Measurements from ENCODE around the gene TNFAIP8. TPM values are rescaled to one million over a fixed set of nuclear protein-coding genes. Genes with fewer than 3 reads are reported as not detected.

TNFAIP8 gene
- total and polyA plus RNA-seq, 9 of the 15 experiments (the other 6 are each of a cell fraction or from before 2014, with no cell fraction given) = 29.9 to 52.2 (median 44.8) TPM

DNA sequence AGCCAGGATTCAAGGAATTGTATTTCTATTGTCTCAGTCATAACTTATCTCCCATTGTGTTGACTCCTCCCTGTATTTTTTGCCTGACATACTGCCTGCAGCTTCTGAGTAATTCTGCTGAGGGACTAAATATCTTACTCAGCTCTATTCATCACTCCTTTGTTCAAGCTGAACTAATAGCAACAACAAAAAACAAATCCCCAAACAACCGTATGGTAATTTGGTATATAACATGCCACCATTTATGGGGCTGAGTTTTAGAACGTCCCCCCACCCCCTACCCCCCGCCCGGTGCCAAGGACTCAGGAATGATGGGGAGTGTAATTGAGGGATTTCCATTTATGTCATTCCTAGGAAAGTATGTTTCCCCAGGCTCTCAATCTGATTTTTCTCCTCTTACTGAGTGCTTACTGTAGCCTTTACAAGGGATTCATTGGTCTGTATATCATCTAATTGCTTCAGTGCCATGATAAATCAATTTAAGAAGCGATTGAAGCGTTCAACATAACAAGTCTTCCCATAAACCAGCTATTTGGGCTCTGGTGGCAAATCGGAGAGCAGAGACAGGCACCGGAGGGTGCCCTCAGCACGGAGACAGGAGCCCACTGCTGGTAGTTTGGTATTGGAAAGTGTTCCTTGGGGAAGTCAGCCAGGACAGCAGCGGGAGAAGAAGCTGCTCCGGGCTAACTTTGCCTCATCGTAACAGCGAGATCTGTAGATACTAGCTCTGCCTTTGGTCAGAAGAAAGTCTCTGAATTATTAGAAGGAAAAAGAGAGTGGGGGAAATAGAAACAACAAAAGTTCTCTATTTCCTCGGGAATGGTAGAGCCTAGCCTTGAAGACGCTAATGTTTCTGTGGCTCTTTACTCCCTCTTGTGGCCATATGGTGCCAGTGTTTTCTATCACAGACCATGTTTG lies 55.8 kb downstream of the TNFAIP8 start (continued):
- TF ChIP-seq, protein P1, sequence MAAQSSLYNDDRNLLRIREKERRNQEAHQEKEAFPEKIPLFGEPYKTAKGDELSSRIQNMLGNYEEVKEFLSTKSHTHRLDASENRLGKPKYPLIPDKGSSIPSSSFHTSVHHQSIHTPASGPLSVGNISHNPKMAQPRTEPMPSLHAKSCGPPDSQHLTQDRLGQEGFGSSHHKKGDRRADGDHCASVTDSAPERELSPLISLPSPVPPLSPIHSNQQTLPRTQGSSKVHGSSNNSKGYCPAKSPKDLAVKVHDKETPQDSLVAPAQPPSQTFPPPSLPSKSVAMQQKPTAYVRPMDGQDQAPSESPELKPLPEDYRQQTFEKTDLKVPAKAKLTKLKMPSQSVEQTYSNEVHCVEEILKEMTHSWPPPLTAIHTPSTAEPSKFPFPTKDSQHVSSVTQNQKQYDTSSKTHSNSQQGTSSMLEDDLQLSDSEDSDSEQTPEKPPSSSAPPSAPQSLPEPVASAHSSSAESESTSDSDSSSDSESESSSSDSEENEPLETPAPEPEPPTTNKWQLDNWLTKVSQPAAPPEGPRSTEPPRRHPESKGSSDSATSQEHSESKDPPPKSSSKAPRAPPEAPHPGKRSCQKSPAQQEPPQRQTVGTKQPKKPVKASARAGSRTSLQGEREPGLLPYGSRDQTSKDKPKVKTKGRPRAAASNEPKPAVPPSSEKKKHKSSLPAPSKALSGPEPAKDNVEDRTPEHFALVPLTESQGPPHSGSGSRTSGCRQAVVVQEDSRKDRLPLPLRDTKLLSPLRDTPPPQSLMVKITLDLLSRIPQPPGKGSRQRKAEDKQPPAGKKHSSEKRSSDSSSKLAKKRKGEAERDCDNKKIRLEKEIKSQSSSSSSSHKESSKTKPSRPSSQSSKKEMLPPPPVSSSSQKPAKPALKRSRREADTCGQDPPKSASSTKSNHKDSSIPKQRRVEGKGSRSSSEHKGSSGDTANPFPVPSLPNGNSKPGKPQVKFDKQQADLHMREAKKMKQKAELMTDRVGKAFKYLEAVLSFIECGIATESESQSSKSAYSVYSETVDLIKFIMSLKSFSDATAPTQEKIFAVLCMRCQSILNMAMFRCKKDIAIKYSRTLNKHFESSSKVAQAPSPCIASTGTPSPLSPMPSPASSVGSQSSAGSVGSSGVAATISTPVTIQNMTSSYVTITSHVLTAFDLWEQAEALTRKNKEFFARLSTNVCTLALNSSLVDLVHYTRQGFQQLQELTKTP (IDR thresholded peaks at IDR 0.05; ENCODE audit: low read depth in 1 of 2, partially characterized antibody in 2 of 2) = peak in 1 of 2 experiments; percentile 66
- TF ChIP-seq ETV1 (tag; conservative IDR thresholded peaks at IDR 0.05; ENCODE audit: low read depth) (no peak), CBX2 (IDR thresholded peaks at IDR 0.05; ENCODE audit: insufficient read depth, low read length, poor library complexity, severe bottlenecking) (no peak), NRF1 (conservative IDR thresholded peaks at IDR 0.05 in 1 of 2, IDR thresholded peaks at IDR 0.05 in 1 of 2) (no peak; a peak in 1 of 4 replicates), NR4A1 (CRISPR knock-in tag; IDR thresholded peaks at IDR 0.05) (no peak), NR4A1 (tag; IDR thresholded peaks at IDR 0.05) (no peak), TAF1 (IDR thresholded peaks at IDR 0.05; ENCODE audit: control insufficient read depth, extremely low read depth, insufficient read depth, low read length, severe bottlenecking) (no peak), FOXP1 (CRISPR knock-in tag; IDR thresholded peaks at IDR 0.05) (no peak), ETS2 (tag; IDR thresholded peaks at IDR 0.05; ENCODE audit: borderline replicate concordance, poor library complexity, severe bottlenecking) (no peak), ELF2 (CRISPR knock-in tag; IDR thresholded peaks at IDR 0.05) (no peak), ZNF431 (CRISPR knock-in tag; IDR thresholded peaks at IDR 0.05) (no peak), BRF1 (IDR thresholded peaks at IDR 0.05; ENCODE audit: borderline replicate concordance, extremely low read depth, insufficient read length) (no peak), CXXC5 (CRISPR knock-in tag; IDR thresholded peaks at IDR 0.05) (peak; percentile 17; the same call in 1 of the 2 replicates), SAFB (IDR thresholded peaks at IDR 0.05; ENCODE audit: borderline replicate concordance, low read depth, low read length) (no peak), ZNF311 (CRISPR knock-in tag; IDR thresholded peaks at IDR 0.05) (no peak)
- TF ChIP-seq, protein P2, sequence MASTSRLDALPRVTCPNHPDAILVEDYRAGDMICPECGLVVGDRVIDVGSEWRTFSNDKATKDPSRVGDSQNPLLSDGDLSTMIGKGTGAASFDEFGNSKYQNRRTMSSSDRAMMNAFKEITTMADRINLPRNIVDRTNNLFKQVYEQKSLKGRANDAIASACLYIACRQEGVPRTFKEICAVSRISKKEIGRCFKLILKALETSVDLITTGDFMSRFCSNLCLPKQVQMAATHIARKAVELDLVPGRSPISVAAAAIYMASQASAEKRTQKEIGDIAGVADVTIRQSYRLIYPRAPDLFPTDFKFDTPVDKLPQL (IDR thresholded peaks at IDR 0.05; ENCODE audit: extremely low read depth, insufficient read length) = no peak
- TF ChIP-seq, protein P3, sequence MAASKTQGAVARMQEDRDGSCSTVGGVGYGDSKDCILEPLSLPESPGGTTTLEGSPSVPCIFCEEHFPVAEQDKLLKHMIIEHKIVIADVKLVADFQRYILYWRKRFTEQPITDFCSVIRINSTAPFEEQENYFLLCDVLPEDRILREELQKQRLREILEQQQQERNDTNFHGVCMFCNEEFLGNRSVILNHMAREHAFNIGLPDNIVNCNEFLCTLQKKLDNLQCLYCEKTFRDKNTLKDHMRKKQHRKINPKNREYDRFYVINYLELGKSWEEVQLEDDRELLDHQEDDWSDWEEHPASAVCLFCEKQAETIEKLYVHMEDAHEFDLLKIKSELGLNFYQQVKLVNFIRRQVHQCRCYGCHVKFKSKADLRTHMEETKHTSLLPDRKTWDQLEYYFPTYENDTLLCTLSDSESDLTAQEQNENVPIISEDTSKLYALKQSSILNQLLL (CRISPR knock-in tag; IDR thresholded peaks at IDR 0.05; ENCODE audit: borderline replicate concordance) = no peak
- TF ChIP-seq, protein P4, sequence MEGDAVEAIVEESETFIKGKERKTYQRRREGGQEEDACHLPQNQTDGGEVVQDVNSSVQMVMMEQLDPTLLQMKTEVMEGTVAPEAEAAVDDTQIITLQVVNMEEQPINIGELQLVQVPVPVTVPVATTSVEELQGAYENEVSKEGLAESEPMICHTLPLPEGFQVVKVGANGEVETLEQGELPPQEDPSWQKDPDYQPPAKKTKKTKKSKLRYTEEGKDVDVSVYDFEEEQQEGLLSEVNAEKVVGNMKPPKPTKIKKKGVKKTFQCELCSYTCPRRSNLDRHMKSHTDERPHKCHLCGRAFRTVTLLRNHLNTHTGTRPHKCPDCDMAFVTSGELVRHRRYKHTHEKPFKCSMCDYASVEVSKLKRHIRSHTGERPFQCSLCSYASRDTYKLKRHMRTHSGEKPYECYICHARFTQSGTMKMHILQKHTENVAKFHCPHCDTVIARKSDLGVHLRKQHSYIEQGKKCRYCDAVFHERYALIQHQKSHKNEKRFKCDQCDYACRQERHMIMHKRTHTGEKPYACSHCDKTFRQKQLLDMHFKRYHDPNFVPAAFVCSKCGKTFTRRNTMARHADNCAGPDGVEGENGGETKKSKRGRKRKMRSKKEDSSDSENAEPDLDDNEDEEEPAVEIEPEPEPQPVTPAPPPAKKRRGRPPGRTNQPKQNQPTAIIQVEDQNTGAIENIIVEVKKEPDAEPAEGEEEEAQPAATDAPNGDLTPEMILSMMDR (IDR thresholded peaks at IDR 0.05 in 2 of 3, conservative IDR thresholded peaks at IDR 0.05 in 1 of 3; ENCODE audit: insufficient read depth in 2 of 3, low read depth in 1 of 3, low read length in 3 of 3) = peak; percentile 78 to 94 (median 87)
